ENCODE measurements around the gene TARM1.

GRCh38 chr19:54114340-54115108 lies 33.4 kb upstream of the TARM1 start:
- no peak for TF ChIP-seq CTCF (IDR thresholded peaks at IDR 0.05; ENCODE audit: low read depth, low read length)
- TF ChIP-seq POLR2A (IDR thresholded peaks at IDR 0.05; ENCODE audit: extremely low read depth, insufficient read length): peak; percentile 33

Data from NB4 (cell line).